Neural cell (in vitro differentiated cells): ENCODE measurements around the gene RYR1. TPM values are rescaled to one million over a fixed set of nuclear protein-coding genes. Genes with fewer than 3 reads are reported as not detected.

Source experiments
- H2AFZ ChIP-seq: fragments of 200-600, 300-800 bp; sonication (generic), shearing (Covaris generic); 2 replicates; pipeline ENCODE4 v1.6.0; 2014; ENCODE audit warnings: low read depth, mild to moderate bottlenecking, antibody characterized with exemption, low read length, moderate library complexity
- H3F3A ChIP-seq: fragments of 200-600 bp; shearing (Covaris generic); 2 replicates; pipeline ENCODE4 v1.6.1; 2016; ENCODE audit warnings: mild to moderate bottlenecking, moderate library complexity, mixed read lengths, antibody characterized with exemption, low read length; ENCODE audit not compliant: insufficient read depth, poor library complexity, severe bottlenecking
- H3K27ac ChIP-seq: fragments of 200-600, 300-800 bp; sonication (generic), shearing (Covaris generic); 2 replicates; pipeline ENCODE4 v1.5.1; 2014; ENCODE audit warnings: mild to moderate bottlenecking, low read length, moderate library complexity
- H3K27me3 ChIP-seq: fragments of 300-800, 200-600 bp; sonication (generic), shearing (Covaris generic); 2 replicates; pipeline ENCODE4 v1.6.0; 2014; ENCODE audit warnings: mild to moderate bottlenecking, low read depth, low read length, moderate library complexity; ENCODE audit not compliant: insufficient read depth
- H3K36me3 ChIP-seq: fragments of 300-800, 200-600 bp; sonication (generic), shearing (Covaris generic); 2 replicates; pipeline ENCODE4 v1.5.1; 2014; ENCODE audit warnings: mild to moderate bottlenecking, antibody characterized with exemption, low read length, moderate library complexity; ENCODE audit not compliant: insufficient read depth
- H3K4me2 ChIP-seq: fragments of 300-800, 200-600 bp; sonication (generic), shearing (Covaris generic); 2 replicates; pipeline ENCODE4 v1.6.0; 2014; ENCODE audit warnings: mild to moderate bottlenecking, low read length
- H3K4me3 ChIP-seq: fragments of 300-800, 200-600 bp; sonication (generic), shearing (Covaris generic); 2 replicates; pipeline ENCODE4 v1.5.1; 2014; ENCODE audit warnings: mild to moderate bottlenecking, low read length, moderate library complexity
- H3K79me2 ChIP-seq: fragments of 200-600 bp; shearing (Covaris generic); replicated peaks from 2 replicates; pipeline ENCODE4 v1.6.0; 2014; ENCODE audit warnings: mild to moderate bottlenecking, low read length, moderate library complexity; ENCODE audit not compliant: insufficient read depth
- H3K9ac ChIP-seq: fragments of 300-800, 200-600 bp; sonication (generic), shearing (Covaris generic); 2 replicates; pipeline ENCODE4 v1.6.1; 2016; ENCODE audit warnings: mild to moderate bottlenecking, low read length, mixed read lengths
- H3K9me2 ChIP-seq: fragments of 200-600 bp; shearing (Covaris generic); 2 replicates; pipeline ENCODE4 v1.6.1; 2016; ENCODE audit warnings: mild to moderate bottlenecking, low read length, mixed read lengths; ENCODE audit not compliant: insufficient read depth
- H3K9me3 ChIP-seq: fragments of 200-600, 300-800 bp; sonication (generic), shearing (Covaris generic); 2 replicates; pipeline ENCODE4 v1.6.1; 2016; ENCODE audit warnings: mild to moderate bottlenecking, mixed run types, low read length, moderate library complexity, mixed read lengths
- H4K20me1 ChIP-seq: fragments of 200-600 bp; shearing (Covaris generic); 2 replicates; pipeline ENCODE4 v1.6.1; 2016; ENCODE audit warnings: mild to moderate bottlenecking, mixed run types; ENCODE audit not compliant: insufficient read depth
- EP300 ChIP-seq: fragments of 450-650 bp; conservative IDR thresholded peaks from 2 replicates; pipeline ENCODE4 v1.6.1; 2014; ENCODE audit warnings: antibody characterized with exemption, mild to moderate bottlenecking, moderate library complexity; ENCODE audit not compliant: poor library complexity, severe bottlenecking
- EZH2 ChIP-seq: fragments of 200-600, 300-800 bp; shearing (Covaris generic), sonication (generic); IDR thresholded peaks from 2 replicates; pipeline ENCODE4 v1.6.1; 2014; ENCODE audit warnings: antibody characterized with exemption, low read length, borderline replicate concordance, mild to moderate bottlenecking; ENCODE audit not compliant: insufficient read depth, poor library complexity, severe bottlenecking
- MXI1 ChIP-seq: fragments of 450-650 bp; conservative IDR thresholded peaks from 2 replicates; pipeline ENCODE4 v1.6.1; 2014; ENCODE audit warnings: antibody characterized with exemption, mild to moderate bottlenecking; ENCODE audit not compliant: poor library complexity, severe bottlenecking
- POLR2AphosphoS5 ChIP-seq: IDR thresholded peaks from 2 replicates; pipeline ENCODE4 v1.6.1; 2012
- RAD21 ChIP-seq: fragments of 450-650 bp; conservative IDR thresholded peaks from 2 replicates; pipeline ENCODE4 v1.6.1; 2014; ENCODE audit warnings: antibody characterized with exemption, mild to moderate bottlenecking, moderate library complexity
- REST ChIP-seq: IDR thresholded peaks from 2 replicates; pipeline ENCODE4 v1.6.1; 2012; ENCODE audit warnings: borderline replicate concordance
- SMC3 ChIP-seq: fragments of 450-650 bp; conservative IDR thresholded peaks from 2 replicates; pipeline ENCODE4 v1.6.1; 2014; ENCODE audit warnings: antibody characterized with exemption, mild to moderate bottlenecking, moderate library complexity; ENCODE audit not compliant: poor library complexity
- TAF1 ChIP-seq: IDR thresholded peaks from 2 replicates; pipeline ENCODE4 v1.6.1; 2012; ENCODE audit warnings: low read depth
- polyA minus RNA-seq: library from RNA; depleted of rRNA, polyadenylated mRNA; stranded (reverse); fragments of >200 nt; gene quantifications from 2 replicates; pipeline ENCODE4 v1.2.3, GENCODE V29; 2014
- polyA plus RNA-seq: library from polyadenylated mRNA; depleted of rRNA; stranded (reverse); fragments of >200 nt; gene quantifications from 2 replicates; pipeline ENCODE4 v1.2.3, GENCODE V29; 2014
- TF ChIP-seq, protein P1 (sequence below): fragments of 450-650 bp; IDR thresholded peaks from 2 replicates; pipeline ENCODE4 v1.5.1; 2014; ENCODE audit warnings: antibody characterized with exemption, mild to moderate bottlenecking, moderate library complexity; ENCODE audit not compliant: poor library complexity, severe bottlenecking

Gene RYR1
- polyA plus RNA-seq (0.44 and 0.69 TPM in 2 replicates), polyA minus RNA-seq (1.5 and 1.6 TPM in 2 replicates)

GRCh38 chr19:38433268-38433733 is at the start of gene RYR1:
RYR1 (plus strand) TSS chr19:38433691; CDS start chr19:38433830, 139 bp downstream.
- Histone ChIP-seq H3K4me2 (no peak within 1 kb of the TSS), H3K9ac (no peak within 1 kb of the TSS), H3K9me3 (no peaks in the 10 kb centered on the region), H3K36me3 (no peaks in the 10 kb centered on the region), H3K9me2 (no peaks in the 10 kb centered on the region), H3F3A (no peaks in the 10 kb centered on the region), H3K4me3 (no peak within 1 kb of the TSS), H2AFZ (no peak within 1 kb of the TSS), H3K27me3 (peaks cover 9% of the 10 kb centered on the region), H3K79me2 (no peaks in the 10 kb centered on the region), H4K20me1 (no peaks in the 10 kb centered on the region), H3K27ac (no peak within 1 kb of the TSS)
- TF ChIP-seq POLR2AphosphoS5 (no peak), EP300 (no peak), MXI1 (no peak), TAF1 (no peak), REST (no peak), RAD21 (no peak), EZH2 (no peak), SMC3 (no peak)
- TF ChIP-seq, protein P1, sequence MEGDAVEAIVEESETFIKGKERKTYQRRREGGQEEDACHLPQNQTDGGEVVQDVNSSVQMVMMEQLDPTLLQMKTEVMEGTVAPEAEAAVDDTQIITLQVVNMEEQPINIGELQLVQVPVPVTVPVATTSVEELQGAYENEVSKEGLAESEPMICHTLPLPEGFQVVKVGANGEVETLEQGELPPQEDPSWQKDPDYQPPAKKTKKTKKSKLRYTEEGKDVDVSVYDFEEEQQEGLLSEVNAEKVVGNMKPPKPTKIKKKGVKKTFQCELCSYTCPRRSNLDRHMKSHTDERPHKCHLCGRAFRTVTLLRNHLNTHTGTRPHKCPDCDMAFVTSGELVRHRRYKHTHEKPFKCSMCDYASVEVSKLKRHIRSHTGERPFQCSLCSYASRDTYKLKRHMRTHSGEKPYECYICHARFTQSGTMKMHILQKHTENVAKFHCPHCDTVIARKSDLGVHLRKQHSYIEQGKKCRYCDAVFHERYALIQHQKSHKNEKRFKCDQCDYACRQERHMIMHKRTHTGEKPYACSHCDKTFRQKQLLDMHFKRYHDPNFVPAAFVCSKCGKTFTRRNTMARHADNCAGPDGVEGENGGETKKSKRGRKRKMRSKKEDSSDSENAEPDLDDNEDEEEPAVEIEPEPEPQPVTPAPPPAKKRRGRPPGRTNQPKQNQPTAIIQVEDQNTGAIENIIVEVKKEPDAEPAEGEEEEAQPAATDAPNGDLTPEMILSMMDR = no peak

GRCh38 chr19:38383743-38384142 is 49.7 kb upstream of the RYR1 start:
- Histone ChIP-seq H3K27ac (no peak overlapping the region), H3F3A (no peaks in the 10 kb centered on the region), H3K9me2 (no peaks in the 10 kb centered on the region), H3K4me3 (no peak overlapping the region), H3K4me2 (no peak overlapping the region), H3K36me3 (no peaks in the 10 kb centered on the region), H3K9me3 (no peaks in the 10 kb centered on the region), H3K79me2 (peaks cover under 1% of the 10 kb centered on the region), H3K27me3 (no peaks in the 10 kb centered on the region), H4K20me1 (no peaks in the 10 kb centered on the region), H2AFZ (no peak overlapping the region), H3K9ac (no peak overlapping the region)
- TF ChIP-seq EZH2 = no peak
- no peak for TF ChIP-seq RAD21
- TF ChIP-seq TAF1 = no peak
- no peak for TF ChIP-seq POLR2AphosphoS5
- no peak for TF ChIP-seq EP300
- TF ChIP-seq REST = no peak
- no peak for TF ChIP-seq MXI1
- TF ChIP-seq, protein P1 = no peak
- no peak for TF ChIP-seq SMC3
